ENCODE results near the gene SLC25A19.

SLC25A19 gene

GRCh38 chr17:75246404-75246803, 42.8 kb downstream of the SLC25A19 start:
- FAIRE-seq: no peak
- DNase-seq (ENCODE audit: insufficient read length): no peak
- TF ChIP-seq POLR2AphosphoS5 (IDR thresholded peaks at IDR 0.05; ENCODE audit: low read depth, low read length): no peak
- TF ChIP-seq TAF1 (IDR thresholded peaks at IDR 0.05; ENCODE audit: borderline replicate concordance, low read depth, low read length): no peak
- no peak for TF ChIP-seq POLR2A (IDR thresholded peaks at IDR 0.05; ENCODE audit: low read depth, low read length)

- no peak for FAIRE-seq
- TF ChIP-seq POLR2AphosphoS5 (IDR thresholded peaks at IDR 0.05; ENCODE audit: low read depth, low read length) (no peak), POLR2A (IDR thresholded peaks at IDR 0.05; ENCODE audit: low read depth, low read length) (no peak), TAF1 (IDR thresholded peaks at IDR 0.05; ENCODE audit: borderline replicate concordance, low read depth, low read length) (no peak)
- no peak for DNase-seq (ENCODE audit: insufficient read length)
These were observed 44.2 kb downstream of the SLC25A19 start for GRCh38 chr17:75245011-75245410.

GRCh38 chr17:75244133-75244866, 44.9 kb downstream of the SLC25A19 start:
- DNase-seq (ENCODE audit: insufficient read length): peak; percentile 57
- peak; percentile 93 for FAIRE-seq
- TF ChIP-seq POLR2AphosphoS5 (IDR thresholded peaks at IDR 0.05; ENCODE audit: low read depth, low read length) (peak; percentile 33; the same call in 1 of the 2 replicates), POLR2A (IDR thresholded peaks at IDR 0.05; ENCODE audit: low read depth, low read length) (no peak)

- FAIRE-seq (peak; percentile 54), DNase-seq (ENCODE audit: insufficient read length) (peak; percentile 43)
- no peak for TF ChIP-seq POLR2A (IDR thresholded peaks at IDR 0.05; ENCODE audit: low read depth, low read length)
- no peak for TF ChIP-seq TAF1 (IDR thresholded peaks at IDR 0.05; ENCODE audit: borderline replicate concordance, low read depth, low read length)
- no peak for TF ChIP-seq POLR2AphosphoS5 (IDR thresholded peaks at IDR 0.05; ENCODE audit: low read depth, low read length)
These were observed 46.7 kb downstream of the SLC25A19 start for GRCh38 chr17:75242461-75243042.

GRCh38 chr17:75241996-75242460, 47.2 kb downstream of the SLC25A19 start:
- DNase-seq (ENCODE audit: insufficient read length) (no peak), FAIRE-seq (peak; percentile 81)
- TF ChIP-seq POLR2AphosphoS5 (IDR thresholded peaks at IDR 0.05; ENCODE audit: low read depth, low read length): no peak
- no peak for TF ChIP-seq TAF1 (IDR thresholded peaks at IDR 0.05; ENCODE audit: borderline replicate concordance, low read depth, low read length)
- TF ChIP-seq POLR2A (IDR thresholded peaks at IDR 0.05; ENCODE audit: low read depth, low read length): no peak

GRCh38 chr17:75241502-75241901, 47.7 kb downstream of the SLC25A19 start:
- FAIRE-seq (no peak), DNase-seq (ENCODE audit: insufficient read length) (no peak)
- TF ChIP-seq POLR2A (IDR thresholded peaks at IDR 0.05; ENCODE audit: low read depth, low read length) (no peak), TAF1 (IDR thresholded peaks at IDR 0.05; ENCODE audit: borderline replicate concordance, low read depth, low read length) (no peak), POLR2AphosphoS5 (IDR thresholded peaks at IDR 0.05; ENCODE audit: low read depth, low read length) (no peak)

- DNase-seq (ENCODE audit: insufficient read length) (no peak), FAIRE-seq (no peak)
These were observed 48.1 kb downstream of the SLC25A19 start for GRCh38 chr17:75241143-75241430.

GRCh38 chr17:75240394-75241142, 48.7 kb downstream of the SLC25A19 start:
- TF ChIP-seq TAF1 (IDR thresholded peaks at IDR 0.05; ENCODE audit: borderline replicate concordance, low read depth, low read length) (no peak), POLR2AphosphoS5 (IDR thresholded peaks at IDR 0.05; ENCODE audit: low read depth, low read length) (no peak), POLR2A (IDR thresholded peaks at IDR 0.05; ENCODE audit: low read depth, low read length) (no peak)
- FAIRE-seq (no peak), DNase-seq (ENCODE audit: insufficient read length) (no peak)

More at GRCh38 chr17:75241143-75241430, 48.1 kb downstream of the SLC25A19 start:
- TF ChIP-seq POLR2A (IDR thresholded peaks at IDR 0.05; ENCODE audit: low read depth, low read length) (no peak), POLR2AphosphoS5 (IDR thresholded peaks at IDR 0.05; ENCODE audit: low read depth, low read length) (no peak)

GRCh38 chr17:75239778-75240393, 49.3 kb downstream of the SLC25A19 start:
- FAIRE-seq (no peak), DNase-seq (ENCODE audit: insufficient read length) (no peak)
- no peak for TF ChIP-seq TAF1 (IDR thresholded peaks at IDR 0.05; ENCODE audit: borderline replicate concordance, low read depth, low read length)

GRCh38 chr17:75239214-75239613, 50.0 kb downstream of the SLC25A19 start:
- FAIRE-seq: no peak
- TF ChIP-seq TAF1 (IDR thresholded peaks at IDR 0.05; ENCODE audit: borderline replicate concordance, low read depth, low read length): no peak
- no peak for TF ChIP-seq POLR2A (IDR thresholded peaks at IDR 0.05; ENCODE audit: low read depth, low read length)
- no peak for TF ChIP-seq POLR2AphosphoS5 (IDR thresholded peaks at IDR 0.05; ENCODE audit: low read depth, low read length)
- DNase-seq (ENCODE audit: insufficient read length): no peak

GRCh38 chr17:75238684-75239191, 50.5 kb downstream of the SLC25A19 start:
- DNase-seq (ENCODE audit: insufficient read length): peak; percentile 79
- FAIRE-seq: peak; percentile 81
- TF ChIP-seq POLR2AphosphoS5 (IDR thresholded peaks at IDR 0.05; ENCODE audit: low read depth, low read length) (peak; percentile 68), POLR2A (IDR thresholded peaks at IDR 0.05; ENCODE audit: low read depth, low read length) (peak; percentile 51; the same call in 1 of the 2 replicates), TAF1 (IDR thresholded peaks at IDR 0.05; ENCODE audit: borderline replicate concordance, low read depth, low read length) (0 out of 2 replicates have a peak, but pooled peaks have one; percentile 8)
